Type B pancreatic cell (in vitro differentiated cells): ENCODE data around the gene FOLR2. TPM values are rescaled to one million over a fixed set of nuclear protein-coding genes. Genes with fewer than 3 reads are reported as not detected.

Experiments
- DNase-seq: peaks from one replicate; pipeline ENCODE4 v3.0.0; 2021; ENCODE audit warnings: mixed read lengths; ENCODE audit not compliant: unreplicated experiment; ENCODE audit errors: extremely low spot score
- H3K27ac Mint-ChIP-seq: 2 replicates; pipeline ENCODE4 v1.8.0; 2021; ENCODE audit warnings: mild to moderate bottlenecking, mixed read lengths
- H3K27me3 Mint-ChIP-seq: 2 replicates; pipeline ENCODE4 v1.8.0; 2021; ENCODE audit warnings: mixed read lengths
- H3K36me3 Mint-ChIP-seq: 2 replicates; pipeline ENCODE4 v1.8.0; 2021; ENCODE audit warnings: mixed read lengths
- H3K4me1 Mint-ChIP-seq: one replicate; pipeline ENCODE4 v1.8.0; 2021; ENCODE audit warnings: mixed read lengths; ENCODE audit not compliant: unreplicated experiment
- H3K4me3 Mint-ChIP-seq: 2 replicates; pipeline ENCODE4 v1.8.0; 2021; ENCODE audit warnings: mild to moderate bottlenecking, mixed read lengths
- H3K9me3 Mint-ChIP-seq: 2 replicates; pipeline ENCODE4 v1.8.0; 2021; ENCODE audit warnings: mixed read lengths
- total RNA-seq: library from RNA; stranded (reverse); gene quantifications from 2 replicates; pipeline ENCODE4 v1.2.1, GENCODE V29; 2021; ENCODE audit warnings: low replicate concordance
- TF ChIP-seq, protein P1 (sequence below): fragments of 200-600 bp; sonication (generic); conservative IDR thresholded peaks from 2 replicates; pipeline ENCODE4 v1.5.0; 2021; ENCODE audit warnings: antibody characterized with exemption, mild to moderate bottlenecking

Gene FOLR2
- total RNA-seq, 1 donor from 2014 or later = not detected

GRCh38 chr11:72230764-72231365 is 14.3 kb downstream of the FOLR2 start:
- Mint-ChIP-seq H3K9me3 (no peaks in the 10 kb centered on the region), H3K4me3 (no peak overlapping the region), H3K27me3 (no peaks in the 10 kb centered on the region), H3K36me3 (peaks cover 32% of the 10 kb centered on the region), H3K4me1 (peaks cover 12% of the 10 kb centered on the region), H3K27ac (no peak overlapping the region)
- DNase-seq = peak; percentile 64
- TF ChIP-seq, protein P1, sequence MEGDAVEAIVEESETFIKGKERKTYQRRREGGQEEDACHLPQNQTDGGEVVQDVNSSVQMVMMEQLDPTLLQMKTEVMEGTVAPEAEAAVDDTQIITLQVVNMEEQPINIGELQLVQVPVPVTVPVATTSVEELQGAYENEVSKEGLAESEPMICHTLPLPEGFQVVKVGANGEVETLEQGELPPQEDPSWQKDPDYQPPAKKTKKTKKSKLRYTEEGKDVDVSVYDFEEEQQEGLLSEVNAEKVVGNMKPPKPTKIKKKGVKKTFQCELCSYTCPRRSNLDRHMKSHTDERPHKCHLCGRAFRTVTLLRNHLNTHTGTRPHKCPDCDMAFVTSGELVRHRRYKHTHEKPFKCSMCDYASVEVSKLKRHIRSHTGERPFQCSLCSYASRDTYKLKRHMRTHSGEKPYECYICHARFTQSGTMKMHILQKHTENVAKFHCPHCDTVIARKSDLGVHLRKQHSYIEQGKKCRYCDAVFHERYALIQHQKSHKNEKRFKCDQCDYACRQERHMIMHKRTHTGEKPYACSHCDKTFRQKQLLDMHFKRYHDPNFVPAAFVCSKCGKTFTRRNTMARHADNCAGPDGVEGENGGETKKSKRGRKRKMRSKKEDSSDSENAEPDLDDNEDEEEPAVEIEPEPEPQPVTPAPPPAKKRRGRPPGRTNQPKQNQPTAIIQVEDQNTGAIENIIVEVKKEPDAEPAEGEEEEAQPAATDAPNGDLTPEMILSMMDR = no peak

GRCh38 chr11:72231396-72232259 is 15.0 kb downstream of the FOLR2 start:
- no peak overlapping the region for H3K27ac Mint-ChIP-seq
- TF ChIP-seq, protein P1 = no peak
- no peaks in the 10 kb centered on the region for H3K9me3 Mint-ChIP-seq
- peaks cover 7% of the 10 kb centered on the region for H3K4me1 Mint-ChIP-seq
- H3K4me3 Mint-ChIP-seq = no peak overlapping the region
- H3K27me3 Mint-ChIP-seq = no peaks in the 10 kb centered on the region
- H3K36me3 Mint-ChIP-seq = peaks cover 32% of the 10 kb centered on the region
- peak; percentile 48 for DNase-seq

- peak; percentile 47 for DNase-seq
- Mint-ChIP-seq H3K4me3 (no peak overlapping the region), H3K27me3 (no peaks in the 10 kb centered on the region)
Measured at GRCh38 chr11:72232260-72233055, 15.9 kb downstream of the FOLR2 start.

DNA sequence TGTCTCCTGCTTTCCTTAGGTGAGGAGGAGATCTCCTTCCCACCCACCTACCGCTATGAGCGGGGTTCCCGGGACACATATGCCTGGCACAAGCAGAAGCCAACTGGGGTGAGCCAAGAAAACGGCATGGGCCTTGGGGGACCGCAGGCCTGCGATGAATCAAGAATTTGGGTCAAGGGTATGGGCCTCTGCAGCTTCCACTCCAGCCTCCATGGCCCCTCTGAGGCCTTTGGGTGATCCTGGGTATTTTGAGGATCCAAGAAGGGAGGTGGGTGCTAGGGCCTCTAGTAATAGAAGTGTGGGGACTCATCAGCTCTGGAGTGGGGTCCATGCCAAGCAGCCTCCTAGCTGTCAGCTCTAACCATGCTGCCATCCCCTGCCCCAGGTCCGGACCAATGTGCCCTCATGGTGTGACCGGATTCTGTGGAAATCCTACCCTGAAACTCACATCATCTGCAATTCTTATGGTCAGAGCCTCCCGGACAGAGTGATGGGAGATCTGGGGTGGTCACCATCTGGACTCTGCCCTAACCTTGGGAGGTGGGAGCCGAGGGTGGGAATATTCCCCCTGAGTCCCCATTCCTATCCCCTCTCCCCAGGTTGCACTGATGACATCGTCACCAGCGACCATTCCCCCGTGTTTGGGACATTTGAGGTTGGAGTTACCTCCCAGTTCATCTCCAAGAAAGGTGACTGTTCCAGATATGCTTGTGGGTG is 16.6 kb downstream of the FOLR2 start:
- H3K27ac Mint-ChIP-seq = no peak overlapping the region

More at GRCh38 chr11:72232260-72233055, 15.9 kb downstream of the FOLR2 start:
- Mint-ChIP-seq H3K36me3 (peaks cover 32% of the 10 kb centered on the region), H3K27ac (no peak overlapping the region), H3K4me1 (peaks cover 7% of the 10 kb centered on the region), H3K9me3 (no peaks in the 10 kb centered on the region)
- TF ChIP-seq, protein P1 = no peak

More for the DNA sequence above, 16.6 kb downstream of the FOLR2 start:
- peak; percentile 39 for DNase-seq
- Mint-ChIP-seq H3K36me3 (peaks cover 32% of the 10 kb centered on the region), H3K4me3 (no peak overlapping the region), H3K27me3 (no peaks in the 10 kb centered on the region), H3K4me1 (peaks cover 7% of the 10 kb centered on the region), H3K9me3 (no peaks in the 10 kb centered on the region)
- TF ChIP-seq, protein P1 = no peak
